K562 (cell line): ENCODE results near the gene HBB. TPM values are rescaled to one million over a fixed set of nuclear protein-coding genes. Genes with fewer than 3 reads are reported as not detected.

Source experiments
- CBX5 ChIP-seq: IDR thresholded peaks from 2 replicates; pipeline ENCODE4 v1.6.1; 2014; ENCODE audit warnings: low read depth, borderline replicate concordance
- CC2D1A ChIP-seq: fragments of 450-650 bp; IDR thresholded peaks from 2 replicates; pipeline ENCODE4 v1.6.1; 2017; ENCODE audit warnings: mild to moderate bottlenecking
- HEY1 ChIP-seq: fragments of 250-450 bp; sonication (Bioruptor Pico); IDR thresholded peaks from 2 replicates; pipeline ENCODE4 v1.5.0; 2020; ENCODE audit warnings: mild to moderate bottlenecking, moderate library complexity, borderline replicate concordance
- HINFP ChIP-seq: fragments of 450-650 bp; conservative IDR thresholded peaks from 2 replicates; pipeline ENCODE4 v1.6.1; 2016; ENCODE audit warnings: missing genetic modification characterization, low read depth, mild to moderate bottlenecking, control low read depth, missing compliant biosample characterization
- KDM1A ChIP-seq, 2 experiments: fragments of 450-650 bp; IDR thresholded peaks; 2 replicates each; pipeline ENCODE4 v1.6.1; 2016; ENCODE audit warnings: mild to moderate bottlenecking in 2 of 2
- KDM4B ChIP-seq, 2 experiments: fragments of 450-650 bp in 1 of 2; sonication (generic) in 1 of 2; IDR thresholded peaks; 2 replicates each; pipeline ENCODE4 v1.6.1; 2016 to 2017; ENCODE audit warnings: borderline replicate concordance in 2 of 2, antibody characterized with exemption in 1 of 2, low read depth in 1 of 2, mild to moderate bottlenecking in 1 of 2
- L3MBTL2 ChIP-seq: fragments of 450-650 bp; IDR thresholded peaks from 2 replicates; pipeline ENCODE4 v1.6.1; 2016; ENCODE audit warnings: mild to moderate bottlenecking, moderate library complexity
- MAFG ChIP-seq: fragments of 450-650 bp; conservative IDR thresholded peaks from 2 replicates; pipeline ENCODE4 v1.6.1; 2016; ENCODE audit warnings: missing genetic modification characterization, missing compliant biosample characterization
- MAFK ChIP-seq: IDR thresholded peaks from 2 replicates; pipeline ENCODE4 v1.6.1; 2011; ENCODE audit warnings: low read length, improper control_type of control experiment
- MGA ChIP-seq: fragments of 450-650 bp; IDR thresholded peaks from 2 replicates; pipeline ENCODE4 v1.6.1; 2016; ENCODE audit warnings: mild to moderate bottlenecking, moderate library complexity
- NCOA4 ChIP-seq: fragments of 450-650 bp; IDR thresholded peaks from 2 replicates; pipeline ENCODE4 v1.6.1; 2018; ENCODE audit warnings: mild to moderate bottlenecking; ENCODE audit not compliant: partially characterized antibody
- PRPF4 ChIP-seq: fragments of 200-400 bp; formaldehyde crosslinking; IDR thresholded peaks from one replicate; pipeline ENCODE4 v1.6.1; 2017; ENCODE audit warnings: low read length, low read depth, mild to moderate bottlenecking; ENCODE audit not compliant: insufficient read depth, poor library complexity, severe bottlenecking
- TEAD2 ChIP-seq: fragments of 450-650 bp; IDR thresholded peaks from 2 replicates; pipeline ENCODE4 v1.6.1; 2016; ENCODE audit warnings: missing genetic modification characterization, control low read depth, missing compliant biosample characterization
- ZKSCAN1 ChIP-seq: fragments of 150-350 bp; IDR thresholded peaks from 2 replicates; pipeline ENCODE4 v1.6.1; 2016; ENCODE audit warnings: low read depth, low read length
- ZNF384 ChIP-seq: IDR thresholded peaks from 2 replicates; pipeline ENCODE4 v1.6.1; 2012; ENCODE audit warnings: low read depth, low read length, improper control_type of control experiment
- ZNF699 ChIP-seq: fragments of 250-450 bp; sonication (Bioruptor Pico); IDR thresholded peaks from 2 replicates; pipeline ENCODE4 v1.8.0; 2021; ENCODE audit warnings: mild to moderate bottlenecking, moderate library complexity; ENCODE audit not compliant: insufficient replicate concordance
- polyA plus RNA-seq, 8 experiments: library from polyadenylated mRNA; depleted of rRNA in 4 of 8; stranded (reverse) in 5 of 8; unstranded in 3 of 8; fragments of >200 nt; fragmentation: Nextera tagmentation in 2 of 8; fragmentation: Illumina TruSeq in 1 of 8; extraction: Ambion mirVana in 2 of 8; extraction: Trizol in 1 of 8; gene quantifications; 2 replicates each; pipeline versions ENCODE4 v1.2.1 to v1.2.3, GENCODE V29; 2011 to 2014; ENCODE audit warnings: inconsistent platforms in 1 of 8, missing spikeins in 1 of 8
- total RNA-seq, 7 experiments: library from RNA; depleted of rRNA in 6 of 7; stranded (reverse); fragments of >200 nt in 6 of 7; fragmentation: Illumina TruSeq in 2 of 7; extraction: Trizol in 2 of 7; gene quantifications; 2 replicates each; pipeline versions ENCODE4 v1.2.1 to v1.2.3, GENCODE V29; 2011 to 2021; ENCODE audit warnings: low replicate concordance in 1 of 7

The HBB gene
- total and polyA plus RNA-seq, 9 of the 15 experiments (the other 6 are each of a cell fraction or from before 2014, with no cell fraction given) = 0.33 to 3.4 (median 1.2) TPM; not detected in 2

DNA sequence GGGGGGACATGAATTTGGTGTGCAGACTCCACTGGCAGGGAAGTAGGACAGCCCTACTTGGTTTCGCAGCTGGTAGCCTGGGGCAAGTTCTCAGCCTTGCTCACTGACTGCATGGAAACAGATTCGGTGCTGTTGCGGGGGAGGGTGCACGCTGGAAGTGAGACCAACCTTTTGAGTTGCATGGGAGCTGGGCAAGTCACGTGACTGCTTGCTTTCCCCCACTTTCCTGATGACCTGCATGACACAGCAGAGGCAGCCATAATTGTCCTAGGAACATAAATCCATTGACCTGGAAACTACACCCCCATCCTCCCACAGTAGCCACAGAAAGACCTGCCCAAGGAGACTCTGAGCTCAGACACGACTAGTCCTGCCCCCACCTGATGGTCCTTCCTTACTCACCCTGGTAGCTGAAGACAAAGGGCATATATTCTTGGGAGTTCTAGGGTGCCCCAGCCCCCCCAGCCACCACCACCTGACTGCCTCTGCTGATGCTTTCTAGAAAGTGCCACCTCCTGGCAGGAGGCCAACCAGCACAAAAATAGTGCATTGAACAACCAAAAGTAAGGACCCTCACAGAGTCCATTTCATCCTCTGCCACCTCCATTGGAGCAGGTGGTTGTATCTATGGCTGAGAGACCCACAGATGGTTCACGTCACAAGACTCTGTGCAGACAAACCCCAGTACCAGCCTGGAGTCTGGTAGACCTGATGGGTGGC is 31.8 kb upstream of the HBB start (continued):
- TF ChIP-seq CBX5 (0 out of 2 replicates have a peak, but pooled peaks have one; percentile 6), ZKSCAN1 (no peak), CC2D1A (0 out of 2 replicates have a peak, but pooled peaks have one; percentile 14), HEY1 (CRISPR knock-in tag) (no peak), MAFK (peak; percentile 53; the same call in 1 of the 2 replicates), HINFP (tag) (no peak; the same call in 1 of the 2 replicates), TEAD2 (tag) (no peak), KDM1A (IDR thresholded peaks at IDR 0.05) (peak in 1 of 2 experiments; percentile 57; a peak in 2 of 4 replicates), ZNF699 (CRISPR knock-in tag) (no peak), L3MBTL2 (peak; percentile 78), PRPF4 (no peak), MGA (peak; percentile 84), NCOA4 (no peak), ZNF384 (no peak), KDM4B (IDR thresholded peaks at IDR 0.05; ENCODE audit: borderline replicate concordance in 2 of 2, low read depth in 1 of 2) (no peak), MAFG (tag) (peak; percentile 65)
